HT1080 (cell line): ENCODE data around the gene GOLGA7B. TPM values are rescaled to one million over a fixed set of nuclear protein-coding genes. Genes with fewer than 3 reads are reported as not detected.
A peak's percentile ranks its signal among the peaks of the same experiment; 100 is the strongest.

ENCODE experiments used
- DNase-seq: peaks from one replicate; pipeline ENCODE4 v3.0.0-alpha.2; 2015; ENCODE audit warnings: low read depth
- total RNA-seq: library from RNA; depleted of rRNA; stranded (reverse); fragments of >200 nt; shearing (Covaris generic); gene quantifications from 2 replicates; pipeline ENCODE4 v1.2.3, GENCODE V29; 2014; rRNA removed

GOLGA7B gene
- total RNA-seq, 1 experiment from 2014 or later = 0.39 TPM

- DNase-seq = peak; percentile 61
Measured at GRCh38 chr10:97919012-97919411, 69.4 kb downstream of the GOLGA7B start.

GRCh38 chr10:97920865-97921264, 71.2 kb downstream of the GOLGA7B start:
- DNase-seq = no peak

Other genes with a start within 250 kb of the GOLGA7B start
- gene MORN4, start 216.3 kb upstream of the GOLGA7B start, total RNA-seq = 1.9 and 3.6 TPM in 2 replicates
- 19.8 and 20.5 TPM in 2 replicates for gene PI4K2A, start 209.2 kb upstream of the GOLGA7B start, total RNA-seq
- 27.4 and 34.9 TPM in 2 replicates for gene AVPI1, start 162.6 kb upstream of the GOLGA7B start, total RNA-seq
- 40.5 and 48.1 TPM in 2 replicates for gene MARVELD1, start 136.1 kb upstream of the GOLGA7B start, total RNA-seq
- 19.4 and 20.9 TPM in 2 replicates for gene ZFYVE27, start 112.7 kb upstream of the GOLGA7B start, total RNA-seq
- not detected in 2 replicates for gene SFRP5, start 77.8 kb upstream of the GOLGA7B start, total RNA-seq
- gene CRTAC1, start 180.8 kb downstream of the GOLGA7B start, total RNA-seq = not detected in 2 replicates